Stimulated activated CD8-positive, alpha-beta memory T cell treated with anti-CD3 and anti-CD28 coated beads, Interleukin-15, amount 100 ng/mL, for 1 hour (primary cell): Measurements from ENCODE around the gene DAGLB.

ENCODE experiments used
- DNase-seq: peaks from one replicate; pipeline ENCODE4 v3.0.0-alpha.2; 2020; ENCODE audit warnings: low read depth

Gene DAGLB

GRCh38 chr7:6365451-6365850, 82.3 kb downstream of the DAGLB start:
- no peak for DNase-seq

GRCh38 chr7:6360841-6361240, 86.9 kb downstream of the DAGLB start:
- no peak for DNase-seq

GRCh38 chr7:6359734-6360133, 88.0 kb downstream of the DAGLB start:
- no peak for DNase-seq
